Psoas muscle (tissue), 8 donors: Measurements from ENCODE around the gene PMM2. TPM values are rescaled to one million over a fixed set of nuclear protein-coding genes. Genes with fewer than 3 reads are reported as not detected.
"Not testable (repeated sequence)": the region's sequence is repeated elsewhere in the genome, so short reads cannot be mapped to it uniquely, and the experiment has no call there.

ENCODE experiments used
- ATAC-seq, 4 donors: fragments of 200-7000 bp; cut with Tn5 transposase; one replicate each; pipeline ENCODE4 v1.9.1; 2020; ENCODE audit warnings: moderate library complexity in 3 of 4, mild to moderate bottlenecking in 2 of 4
- DNase-seq, 2 donors: peaks; one replicate each; pipeline ENCODE4 v3.0.0-alpha.2; 2020
- H3K27ac ChIP-seq: fragments of 200-600 bp; one replicate; pipeline ENCODE4 v1.8.0; 2022
- H3K27me3 ChIP-seq, 3 donors: fragments of 200-600 bp in 1 of 3; one replicate each; pipeline versions ENCODE4 v1.6.1 to v1.8.0; 2013 to 2022; ENCODE audit warnings: low read length in 2 of 3, mild to moderate bottlenecking in 2 of 3, moderate library complexity in 1 of 3; ENCODE audit not compliant: insufficient read depth in 3 of 3
- H3K36me3 ChIP-seq, 2 donors: fragments of 200-600 bp in 1 of 2; one replicate each; pipeline versions ENCODE4 v1.6.1 to v1.8.0; 2013 to 2022; ENCODE audit warnings: low read depth in 1 of 2, mild to moderate bottlenecking in 1 of 2, moderate library complexity in 1 of 2; ENCODE audit not compliant: insufficient read depth in 1 of 2
- H3K4me1 ChIP-seq: fragments of 200-600 bp; one replicate; pipeline ENCODE4 v1.8.0; 2022
- H3K4me3 ChIP-seq: fragments of 200-600 bp; one replicate; pipeline ENCODE4 v1.8.0; 2022; ENCODE audit warnings: mild to moderate bottlenecking
- H3K9me3 ChIP-seq: fragments of 200-600 bp; one replicate; pipeline ENCODE4 v1.8.0; 2022
- CTCF ChIP-seq: fragments of 200-600 bp; IDR thresholded peaks from one replicate; pipeline ENCODE4 v1.8.0; 2022; ENCODE audit warnings: antibody characterized with exemption
- WGBS, 3 donors: extraction: QIAGEN DNeasy Blood & Tissue Kit; methylation state at CpG; one replicate each; pipeline versions ENCODE4 v1.1.6 to v1.1.7; 2013; 5-methylcytosine and 5-hydroxymethylcytosine counted together
- intact Hi-C, 2 donors: fragments of 100-400 bp; cut with DNase I; formaldehyde crosslinking; loops; one replicate each; pipeline versions ENCODE4 v1.11.0 to v1.14.2; 2022
- polyA plus RNA-seq, 3 donors: library from polyadenylated mRNA; stranded (reverse); fragments of 200-250 nt; gene quantifications; one replicate each; pipeline ENCODE4 v1.2.3, GENCODE V29; 2013
- total RNA-seq, 4 donors: library from RNA; stranded (reverse); fragmentation: NEBNext Ultra II Directional in 2 of 4; extraction: Animal tissue kit (Norgen Biotek cat#: 25700) in 2 of 4; gene quantifications; one replicate each; pipeline versions ENCODE4 v1.2.1 to v1.2.4, GENCODE V29; 2021 to 2023
- donor health status: healthy with polysubstance abuse.
- donor health status: DM: no; HTN: no; CAD: no; lungs with moderate emphysema.
- donor health status: Bipolar disorder and iron deficiency.
- donor health status: healthy.
- donor health status: DM: yes; HTN: yes; CAD: no.
- donor health status: DM: no; HTN: no; CAD: no.
- donor health status: DM: no; HTN: no; CAD: no.
- donor health status: DM: yes; HTN: yes; CAD: no.

The PMM2 gene
- total and polyA plus RNA-seq, 7 donors = 8.5 to 32.3 (median 19.7) TPM

DNA sequence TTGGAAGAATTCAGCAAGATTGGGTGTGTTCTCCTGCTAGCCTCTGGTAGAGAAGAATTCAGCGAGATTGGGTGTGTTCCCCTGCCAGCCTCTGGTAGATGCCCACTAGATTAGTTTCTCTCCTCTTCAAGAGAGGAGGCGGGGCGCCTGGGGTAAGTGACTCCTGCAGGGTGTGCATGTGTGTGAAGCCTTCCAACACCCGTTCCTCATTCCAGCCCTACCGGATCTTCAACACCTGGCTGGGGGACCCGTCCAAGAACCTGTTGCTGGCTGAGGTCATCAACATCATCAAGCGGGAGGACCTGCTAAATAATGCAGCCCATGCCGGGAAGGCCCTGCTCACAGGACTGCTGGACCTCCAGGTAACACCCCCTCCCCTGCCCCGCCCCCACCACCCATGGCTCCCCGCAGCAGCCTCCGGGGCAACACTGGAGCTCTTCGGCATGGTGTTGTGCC lies 21.5 kb upstream of the PMM2 start:
- TF ChIP-seq CTCF = no peak
- H3K4me3 ChIP-seq = no peak overlapping the region
- 69 to 76% (median 76%) methylated on average over 9 to 12 of the region's 12 CpGs for WGBS, 3 donors
- peaks cover 0 to 31% of the 10 kb centered on the region in 2 donors for H3K36me3 ChIP-seq
- intact Hi-C loops = no loop called here
- ATAC-seq (no peak), DNase-seq (no peak)
- no peaks in the 10 kb centered on the region for H3K4me1 ChIP-seq
- H3K27me3 ChIP-seq = no peaks in the 10 kb centered on the region
- H3K27ac ChIP-seq = no peak overlapping the region
- no peaks in the 10 kb centered on the region for H3K9me3 ChIP-seq

DNA sequence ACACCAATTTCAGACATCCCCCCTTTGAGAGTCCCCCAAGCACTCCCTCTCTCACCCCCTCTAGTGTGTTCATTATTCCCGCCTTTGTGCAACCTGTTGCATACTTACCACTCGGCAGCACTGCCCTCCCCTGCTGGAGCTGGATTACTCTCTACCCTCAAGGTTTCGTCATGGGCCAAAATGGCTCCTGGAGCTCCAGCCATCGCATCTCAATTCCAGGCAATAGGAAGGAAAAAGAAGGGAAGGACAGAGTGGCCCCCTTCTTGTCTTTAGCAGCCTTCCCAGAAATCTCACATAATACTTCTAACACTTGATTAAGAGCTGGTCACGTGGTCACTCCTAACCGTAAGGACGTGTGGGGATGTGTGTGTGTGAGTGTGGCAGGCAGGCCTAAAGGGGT lies 20.4 kb upstream of the PMM2 start:
- 91 to 96% (median 92%) methylated on average over 7 of the region's 7 CpGs for WGBS, 3 donors
- ATAC-seq (no peak), DNase-seq (no peak)
- Histone ChIP-seq H3K36me3 (peaks cover 0 to 31% of the 10 kb centered on the region in 2 donors), H3K27me3 (no peaks in the 10 kb centered on the region), H3K9me3 (no peaks in the 10 kb centered on the region), H3K27ac (no peak overlapping the region), H3K4me1 (no peaks in the 10 kb centered on the region), H3K4me3 (no peak overlapping the region)
- intact Hi-C loops = no loop called here
- TF ChIP-seq CTCF = no peak

GRCh38 chr16:8781797-8782196 lies 15.8 kb upstream of the PMM2 start:
- intact Hi-C loops = no loop called here
- H3K36me3 ChIP-seq = no peaks in the 10 kb centered on the region
- DNase-seq (no peak), ATAC-seq (no peak)
- TF ChIP-seq CTCF = no peak
- 86 to 89% (median 89%) methylated on average over 8 of the region's 8 CpGs for WGBS, 3 donors
- H3K9me3 ChIP-seq = no peaks in the 10 kb centered on the region
- H3K4me1 ChIP-seq = no peaks in the 10 kb centered on the region
- H3K27me3 ChIP-seq = no peaks in the 10 kb centered on the region
- no peak overlapping the region for H3K4me3 ChIP-seq
- no peak overlapping the region for H3K27ac ChIP-seq

DNA sequence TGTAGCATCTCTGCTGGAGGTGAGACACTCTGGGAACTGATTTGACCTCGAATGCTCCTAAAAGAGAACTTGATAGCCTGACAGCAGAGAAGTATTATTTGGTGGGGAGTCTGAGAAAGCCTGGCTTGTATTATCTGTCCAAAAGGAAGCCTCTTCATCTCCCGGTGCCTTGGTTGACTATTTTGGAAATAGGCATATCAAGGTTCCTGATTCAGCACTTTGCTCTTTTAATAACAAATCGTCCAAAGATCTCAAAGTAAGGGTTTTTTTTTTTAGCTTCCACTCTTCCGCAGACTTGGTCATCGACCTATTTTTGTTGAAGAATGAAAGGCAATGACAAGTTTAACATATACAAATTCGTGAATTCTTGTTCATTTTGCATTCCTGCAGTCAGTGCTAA lies 15.0 kb upstream of the PMM2 start:
- no peak overlapping the region for H3K27ac ChIP-seq
- H3K9me3 ChIP-seq = no peaks in the 10 kb centered on the region
- no peaks in the 10 kb centered on the region for H3K4me1 ChIP-seq
- 67 to 73% (median 70%) methylated on average over 6 of the region's 6 CpGs for WGBS, 3 donors
- DNase-seq = no peak
- H3K36me3 ChIP-seq = no peaks in the 10 kb centered on the region
- TF ChIP-seq CTCF = no peak
- intact Hi-C loops = no loop called here
- H3K27me3 ChIP-seq = no peaks in the 10 kb centered on the region
- ATAC-seq = no peak
- H3K4me3 ChIP-seq = no peak overlapping the region

GRCh38 chr16:8785408-8785807 lies 12.2 kb upstream of the PMM2 start:
- 82 to 83% (median 82%) methylated on average over 6 of the region's 6 CpGs for WGBS, 3 donors
- no peak for DNase-seq
- no peak for ATAC-seq
- no peak overlapping the region for H3K4me3 ChIP-seq
- no peaks in the 10 kb centered on the region for H3K27me3 ChIP-seq
- H3K9me3 ChIP-seq = no peaks in the 10 kb centered on the region
- no peaks in the 10 kb centered on the region for H3K4me1 ChIP-seq
- TF ChIP-seq CTCF = no peak
- H3K27ac ChIP-seq = no peak overlapping the region
- intact Hi-C loops = no loop called here
- no peaks in the 10 kb centered on the region for H3K36me3 ChIP-seq

GRCh38 chr16:8786316-8786715 lies 11.3 kb upstream of the PMM2 start:
- ATAC-seq, H3K4me1 ChIP-seq, H3K4me3 ChIP-seq, H3K27me3 ChIP-seq, DNase-seq, intact Hi-C loops, H3K9me3 ChIP-seq, H3K36me3 ChIP-seq, H3K27ac ChIP-seq: not testable (repeated sequence)
- WGBS, 3 donors = 81 to 82% (median 82%) methylated on average over 11 of the region's 11 CpGs
